K562 (cell line): ENCODE data around the gene ELOB. TPM values are rescaled to one million over a fixed set of nuclear protein-coding genes. Genes with fewer than 3 reads are reported as not detected.

ENCODE experiments used
- CSDE1 ChIP-seq, 2 experiments: fragments of 450-650 bp; IDR thresholded peaks; 2 replicates each; pipeline ENCODE4 v1.6.1; 2016; ENCODE audit warnings: mild to moderate bottlenecking in 1 of 2
- EP400 ChIP-seq: fragments of 450-650 bp; IDR thresholded peaks from 2 replicates; pipeline ENCODE4 v1.6.1; 2017; ENCODE audit warnings: antibody characterized with exemption, mild to moderate bottlenecking, moderate library complexity
- HDAC3 ChIP-seq: fragments of 450-650 bp; IDR thresholded peaks from 2 replicates; pipeline ENCODE4 v1.6.1; 2018; ENCODE audit warnings: borderline replicate concordance, mild to moderate bottlenecking, moderate library complexity; ENCODE audit not compliant: partially characterized antibody
- KLF6 ChIP-seq: fragments of 250-450 bp; sonication (Bioruptor Pico); IDR thresholded peaks from 2 replicates; pipeline ENCODE4 v1.4.0; 2020; ENCODE audit warnings: mild to moderate bottlenecking, moderate library complexity, borderline replicate concordance
- NR2F6 ChIP-seq: fragments of 450-650 bp; formaldehyde crosslinking; IDR thresholded peaks from 2 replicates; pipeline ENCODE4 v1.4.0; 2020; ENCODE audit warnings: mild to moderate bottlenecking
- SRF ChIP-seq, 2 experiments: fragments of 250-450, 450-650 bp in 1 of 2; sonication (Bioruptor Pico) in 1 of 2; sonication (generic) in 1 of 2; formaldehyde crosslinking; IDR thresholded peaks; 2 replicates each; pipeline versions ENCODE4 v1.5.0 to v1.5.1; 2020 to 2022; ENCODE audit warnings: mild to moderate bottlenecking in 1 of 2, missing genetic modification reagents in 1 of 2
- TEAD4 ChIP-seq, 2 experiments: sonication (generic) in 1 of 2; formaldehyde crosslinking in 1 of 2; IDR thresholded peaks; 2 replicates each; pipeline versions ENCODE4 v1.6.1 to v1.8.0; 2012 to 2022; ENCODE audit warnings: borderline replicate concordance in 1 of 2, inconsistent platforms in 1 of 2, low read length in 1 of 2, mild to moderate bottlenecking in 1 of 2, missing genetic modification reagents in 1 of 2
- ZFP91 ChIP-seq: sonication (generic); formaldehyde crosslinking; IDR thresholded peaks from 2 replicates; pipeline ENCODE4 v1.8.0; 2022; ENCODE audit warnings: mild to moderate bottlenecking, missing genetic modification reagents
- ZNF143 ChIP-seq: sonication (generic); formaldehyde crosslinking; IDR thresholded peaks from 2 replicates; pipeline ENCODE4 v1.9.0; 2022; ENCODE audit warnings: mild to moderate bottlenecking, missing genetic modification reagents
- ZNF146 ChIP-seq: IDR thresholded peaks from one replicate; pipeline ENCODE4 v1.6.1; 2018; ENCODE audit warnings: missing compliant biosample characterization; ENCODE audit not compliant: unreplicated experiment
- ZNF75A ChIP-seq: fragments of 450-650 bp; formaldehyde crosslinking; IDR thresholded peaks from 2 replicates; pipeline ENCODE4 v1.4.0; 2020; ENCODE audit warnings: mild to moderate bottlenecking
- polyA plus RNA-seq, 8 experiments: library from polyadenylated mRNA; depleted of rRNA in 4 of 8; stranded (reverse) in 5 of 8; unstranded in 3 of 8; fragments of >200 nt; fragmentation: Nextera tagmentation in 2 of 8; fragmentation: Illumina TruSeq in 1 of 8; extraction: Ambion mirVana in 2 of 8; extraction: Trizol in 1 of 8; gene quantifications; 2 replicates each; pipeline versions ENCODE4 v1.2.1 to v1.2.3, GENCODE V29; 2011 to 2014; ENCODE audit warnings: inconsistent platforms in 1 of 8, missing spikeins in 1 of 8
- total RNA-seq, 7 experiments: library from RNA; depleted of rRNA in 6 of 7; stranded (reverse); fragments of >200 nt in 6 of 7; fragmentation: Illumina TruSeq in 2 of 7; extraction: Trizol in 2 of 7; gene quantifications; 2 replicates each; pipeline versions ENCODE4 v1.2.1 to v1.2.3, GENCODE V29; 2011 to 2021; ENCODE audit warnings: low replicate concordance in 1 of 7

ELOB gene
- total and polyA plus RNA-seq, 9 of the 15 experiments (the other 6 are each of a cell fraction or from before 2014, with no cell fraction given): 63.2 to 791 (median 237) TPM

GRCh38 chr16:2815299-2815771, 38.3 kb upstream of the ELOB start (continued):
- TF ChIP-seq ZFP91: no peak
- no peak for TF ChIP-seq TEAD4 (IDR thresholded peaks at IDR 0.05; ENCODE audit: low read length)
- no peak for TF ChIP-seq TEAD4 (CRISPR knock-in tag; IDR thresholded peaks at IDR 0.05; ENCODE audit: borderline replicate concordance)
- TF ChIP-seq CSDE1 (IDR thresholded peaks at IDR 0.05): no peak
- no peak for TF ChIP-seq HDAC3
- TF ChIP-seq SRF (CRISPR knock-in tag; IDR thresholded peaks at IDR 0.05): no peak
- no peak for TF ChIP-seq NR2F6 (CRISPR knock-in tag)
- no peak for TF ChIP-seq ZNF146 (CRISPR knock-in tag)
- TF ChIP-seq KLF6 (CRISPR knock-in tag): no peak
- TF ChIP-seq ZNF75A (CRISPR knock-in tag): no peak
- no peak for TF ChIP-seq EP400
- TF ChIP-seq ZNF143 (CRISPR knock-in tag): no peak
